H9 (cell line): ENCODE results near the gene MTA3. TPM values are rescaled to one million over a fixed set of nuclear protein-coding genes. Genes with fewer than 3 reads are reported as not detected.

ENCODE experiments used
- DNase-seq: peaks from one replicate; pipeline ENCODE4 v3.0.0-alpha.2; 2017
- H2AFZ ChIP-seq: one replicate; pipeline ENCODE4 v1.6.1; 2013; ENCODE audit warnings: mild to moderate bottlenecking, low read length, control low read depth, moderate library complexity
- H2AK5ac ChIP-seq: 2 replicates; pipeline ENCODE4 v1.6.1; 2013; ENCODE audit warnings: low read length, control low read depth, mixed read lengths; ENCODE audit not compliant: insufficient read length
- H2BK120ac ChIP-seq: one replicate; pipeline ENCODE4 v1.6.1; 2013; ENCODE audit warnings: low read depth, mild to moderate bottlenecking, low read length, control low read depth, inconsistent platforms; ENCODE audit not compliant: poor library complexity, severe bottlenecking
- H2BK12ac ChIP-seq: 2 replicates; pipeline ENCODE4 v1.6.1; 2013; ENCODE audit warnings: low read length, control low read depth, mixed read lengths, low read depth; ENCODE audit not compliant: insufficient read length
- H2BK15ac ChIP-seq: 2 replicates; pipeline ENCODE4 v1.6.1; 2013; ENCODE audit warnings: low read depth, low read length, control low read depth
- H2BK20ac ChIP-seq: one replicate; pipeline ENCODE4 v1.6.1; 2013; ENCODE audit warnings: low read depth, mild to moderate bottlenecking, low read length, control low read depth, inconsistent platforms; ENCODE audit not compliant: poor library complexity, severe bottlenecking
- H2BK5ac ChIP-seq: 2 replicates; pipeline ENCODE4 v1.6.1; 2013; ENCODE audit warnings: low read length, control low read depth, mixed read lengths; ENCODE audit not compliant: insufficient read length
- H3K14ac ChIP-seq: 2 replicates; pipeline ENCODE4 v1.6.1; 2013; ENCODE audit warnings: low read length, control low read depth; ENCODE audit not compliant: insufficient read depth
- H3K18ac ChIP-seq: 2 replicates; pipeline ENCODE4 v1.6.1; 2013; ENCODE audit warnings: low read depth, mild to moderate bottlenecking, mixed read lengths, low read length, control low read depth; ENCODE audit not compliant: insufficient read length
- H3K23ac ChIP-seq: 2 replicates; pipeline ENCODE4 v1.6.1; 2013; ENCODE audit warnings: low read length, control low read depth, mixed read lengths, low read depth; ENCODE audit not compliant: insufficient read length
- H3K23me2 ChIP-seq: 2 replicates; pipeline ENCODE4 v1.6.1; 2013; ENCODE audit warnings: low read depth, mild to moderate bottlenecking, mixed read lengths, low read length, control low read depth; ENCODE audit not compliant: insufficient read length, poor library complexity, severe bottlenecking
- H3K27ac ChIP-seq: 2 replicates; pipeline ENCODE4 v1.5.1; 2013; ENCODE audit warnings: low read length, control low read depth, mixed read lengths, low read depth; ENCODE audit not compliant: insufficient read length
- H3K27me3 ChIP-seq: 2 replicates; pipeline ENCODE4 v1.6.1; 2013; ENCODE audit warnings: low read length, control low read depth, inconsistent platforms; ENCODE audit not compliant: insufficient read depth
- H3K4ac ChIP-seq: 2 replicates; pipeline ENCODE4 v1.6.1; 2013; ENCODE audit warnings: low read depth, mild to moderate bottlenecking, control low read depth, inconsistent platforms, low read length, moderate library complexity
- H3K4me1 ChIP-seq: 2 replicates; pipeline ENCODE4 v1.6.1; 2013; ENCODE audit warnings: low read length, control low read depth, inconsistent platforms; ENCODE audit not compliant: insufficient read depth
- H3K4me2 ChIP-seq: 2 replicates; pipeline ENCODE4 v1.6.1; 2013; ENCODE audit warnings: low read length, control low read depth, mixed read lengths; ENCODE audit not compliant: insufficient read length, insufficient read depth
- H3K56ac ChIP-seq: 2 replicates; pipeline ENCODE4 v1.6.1; 2013; ENCODE audit warnings: low read depth, mild to moderate bottlenecking, mixed read lengths, low read length, control low read depth; ENCODE audit not compliant: insufficient read length
- H3K79me1 ChIP-seq: 2 replicates; pipeline ENCODE4 v1.6.1; 2013; ENCODE audit warnings: low read depth, mild to moderate bottlenecking, moderate library complexity, low read length, control low read depth, inconsistent platforms; ENCODE audit not compliant: insufficient read depth, poor library complexity, severe bottlenecking
- H3K79me2 ChIP-seq: 2 replicates; pipeline ENCODE4 v1.6.1; 2013; ENCODE audit warnings: low read length, control low read depth, inconsistent platforms; ENCODE audit not compliant: insufficient read depth
- H3K9ac ChIP-seq: 2 replicates; pipeline ENCODE4 v1.6.1; 2013; ENCODE audit warnings: low read length, control low read depth, mixed read lengths; ENCODE audit not compliant: insufficient read length; ENCODE audit errors: extremely low read depth
- H3K9me3 ChIP-seq: one replicate; pipeline ENCODE4 v1.6.1; 2013; ENCODE audit warnings: low read depth, low read length, inconsistent platforms; ENCODE audit not compliant: control insufficient read depth
- H3T11ph ChIP-seq: one replicate; pipeline ENCODE4 v1.6.1; 2013; ENCODE audit warnings: mild to moderate bottlenecking, low read length, control low read depth, inconsistent platforms
- H4K20me1 ChIP-seq: one replicate; pipeline ENCODE4 v1.6.1; 2013; ENCODE audit not compliant: control insufficient read depth, insufficient read length, insufficient read depth
- H4K5ac ChIP-seq: 2 replicates; pipeline ENCODE4 v1.6.1; 2013; ENCODE audit warnings: low read depth, mild to moderate bottlenecking, mixed read lengths, low read length, control low read depth; ENCODE audit not compliant: insufficient read length
- H4K8ac ChIP-seq: replicated peaks from 2 replicates; pipeline ENCODE4 v1.6.1; 2013; ENCODE audit warnings: low read length, control low read depth, mixed read lengths, low read depth; ENCODE audit not compliant: insufficient read length
- H4K91ac ChIP-seq: 2 replicates; pipeline ENCODE4 v1.6.1; 2013; ENCODE audit warnings: low read depth, mild to moderate bottlenecking, moderate library complexity, mixed read lengths, low read length, control low read depth; ENCODE audit not compliant: insufficient read length
- H3K27ac Mint-ChIP-seq, 3 experiments: 2 replicates in 2 of 3; 3 replicates in 1 of 3; pipeline ENCODE4 v1.8.0; 2020 to 2021; ENCODE audit warnings: mixed read lengths in 3 of 3, mild to moderate bottlenecking in 1 of 3, moderate library complexity in 1 of 3
- H3K27me3 Mint-ChIP-seq: 2 replicates; pipeline ENCODE4 v1.8.0; 2021; ENCODE audit warnings: low read depth, mild to moderate bottlenecking, moderate library complexity, mixed read lengths
- H3K36me3 Mint-ChIP-seq, 3 experiments: 2 replicates in 2 of 3; 3 replicates in 1 of 3; pipeline ENCODE4 v1.8.0; 2020 to 2021; ENCODE audit warnings: low read depth in 3 of 3, mixed read lengths in 3 of 3; ENCODE audit not compliant: insufficient read depth in 1 of 3
- H3K4me1 Mint-ChIP-seq, 2 experiments: 2 replicates each; pipeline ENCODE4 v1.8.0; 2020; ENCODE audit warnings: mixed read lengths in 2 of 2
- H3K4me3 Mint-ChIP-seq, 2 experiments: 2 replicates in 1 of 2; 3 replicates in 1 of 2; pipeline ENCODE4 v1.8.0; 2020 to 2021; ENCODE audit warnings: mild to moderate bottlenecking in 2 of 2, mixed read lengths in 2 of 2, moderate library complexity in 1 of 2
- H3K9me3 Mint-ChIP-seq, 2 experiments: 2 replicates in 1 of 2; 3 replicates in 1 of 2; pipeline ENCODE4 v1.8.0; 2020; ENCODE audit warnings: mild to moderate bottlenecking in 2 of 2, mixed read lengths in 2 of 2, moderate library complexity in 1 of 2
- CTCF ChIP-seq: fragments of 200-600 bp; sonication (generic); conservative IDR thresholded peaks from 3 replicates; pipeline ENCODE4 v1.8.0; 2021; ENCODE audit warnings: antibody characterized with exemption, mild to moderate bottlenecking
- WGBS: extraction: QIAGEN DNeasy Blood & Tissue Kit; methylation state at CpG from one replicate; pipeline ENCODE4 v1.1.7; 2013; ENCODE audit warnings: missing lambda C conversion rate, low lambda C conversion rate, mixed read lengths; ENCODE audit not compliant: insufficient read length; ENCODE audit errors: extremely low coverage; 5-methylcytosine and 5-hydroxymethylcytosine counted together
- total RNA-seq: library from RNA; stranded (reverse); gene quantifications from 2 replicates; pipeline ENCODE4 v1.2.1, GENCODE V29; 2021

MTA3 gene
- total RNA-seq, 1 experiment from 2014 or later = 253 TPM

DNA sequence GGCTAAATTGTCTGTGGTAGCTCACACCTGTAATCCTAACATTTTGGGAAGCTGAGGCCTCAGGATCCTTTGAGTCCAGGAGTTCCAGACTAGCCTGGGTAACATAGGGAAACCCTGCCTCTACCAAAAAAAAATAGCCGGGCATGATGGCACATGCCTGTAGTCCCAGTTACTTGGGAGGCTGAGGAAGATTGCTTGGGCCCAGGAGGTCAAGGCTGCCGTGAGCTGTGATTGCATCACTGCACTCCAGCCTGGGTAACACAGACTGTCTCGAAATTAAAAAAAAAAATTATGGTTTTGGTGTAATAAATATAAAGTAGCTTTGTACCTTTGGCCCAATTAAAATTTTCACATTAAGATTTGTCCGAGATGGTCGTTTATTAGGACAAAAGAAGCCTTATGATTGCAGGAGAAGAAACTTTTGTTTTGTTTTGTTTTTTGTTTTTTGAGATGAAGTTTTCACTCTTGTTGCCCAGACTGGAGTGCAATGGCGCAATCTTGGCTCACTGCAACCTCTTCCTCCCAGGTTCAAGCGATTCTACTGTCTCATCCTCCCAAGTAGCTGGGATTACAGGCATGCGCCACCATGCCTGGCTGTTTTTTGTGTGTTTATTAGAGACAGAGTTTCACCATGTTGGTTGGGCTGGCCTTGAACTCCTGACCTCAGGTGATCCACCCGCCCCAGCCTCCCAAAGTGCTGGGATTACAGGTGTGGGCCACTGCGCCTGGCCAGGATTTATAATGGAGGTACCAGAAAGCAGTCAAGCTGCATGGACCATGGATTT is 4.1 kb downstream of the MTA3 start:
- Histone ChIP-seq H3K23ac (no peak overlapping the region), H2BK120ac (no peak overlapping the region), H2BK20ac (no peak overlapping the region), H3T11ph (no peak overlapping the region), H2AFZ (no peak overlapping the region), H3K14ac (no peak overlapping the region), H2BK15ac (no peak overlapping the region), H3K27ac (no peak overlapping the region), H3K79me1 (peaks cover 3% of the 10 kb centered on the region), H3K56ac (no peak overlapping the region), H3K79me2 (peaks cover 27% of the 10 kb centered on the region; the same call in 1 of the 2 replicates), H4K20me1 (no peaks in the 10 kb centered on the region), H2AK5ac (no peak overlapping the region), H4K91ac (no peak overlapping the region), H2BK5ac (no peak overlapping the region), H3K4ac (no peak overlapping the region), H3K4me2 (no peak overlapping the region), H2BK12ac (no peak overlapping the region), H3K9me3 (no peaks in the 10 kb centered on the region), H3K4me1 (peaks cover 4% of the 10 kb centered on the region), H3K9ac (no peak overlapping the region), H3K23me2 (peaks cover 10% of the 10 kb centered on the region), H4K5ac (no peak overlapping the region), H4K8ac (no peak overlapping the region), H3K27me3 (no peaks in the 10 kb centered on the region), H3K18ac (no peak overlapping the region)
- H3K27ac Mint-ChIP-seq = peak overlapping the region; percentile 68 to 85 (median 82); a peak in 4 of 7 replicates
- DNase-seq = no peak
- H3K9me3 Mint-ChIP-seq = no peaks in the 10 kb centered on the region
- peaks cover 43 to 79% (median 70%) of the 10 kb centered on the region in 3 experiments for H3K36me3 Mint-ChIP-seq
- WGBS = no CpG with 5 or more reads among the region's 10 CpGs
- no peak for TF ChIP-seq CTCF
- H3K4me3 Mint-ChIP-seq = no peak overlapping the region
- H3K4me1 Mint-ChIP-seq = peaks cover 24 to 53% of the 10 kb centered on the region in 2 experiments
- H3K27me3 Mint-ChIP-seq = no peaks in the 10 kb centered on the region
